Upper lobe of right lung (tissue), 1 donor: ENCODE results near the gene CC2D1B. TPM values are rescaled to one million over a fixed set of nuclear protein-coding genes. Genes with fewer than 3 reads are reported as not detected.

Source experiments
- ATAC-seq: fragments of 200-7000 bp; cut with Tn5 transposase; one replicate; pipeline ENCODE4 v1.9.1; 2020; ENCODE audit warnings: mild to moderate bottlenecking, moderate library complexity
- DNase-seq: peaks from one replicate; pipeline ENCODE4 v3.0.0-alpha.2; 2020
- H3K27ac ChIP-seq: fragments of 200-600 bp; one replicate; pipeline ENCODE4 v1.8.0; 2022
- H3K27me3 ChIP-seq: fragments of 200-600 bp; one replicate; pipeline ENCODE4 v1.8.0; 2022; ENCODE audit warnings: mild to moderate bottlenecking
- H3K36me3 ChIP-seq: fragments of 200-600 bp; one replicate; pipeline ENCODE4 v1.8.0; 2022
- H3K4me1 ChIP-seq: fragments of 200-600 bp; one replicate; pipeline ENCODE4 v1.8.0; 2022
- H3K4me3 ChIP-seq: fragments of 200-600 bp; one replicate; pipeline ENCODE4 v1.8.0; 2022; ENCODE audit warnings: mild to moderate bottlenecking
- H3K9me3 ChIP-seq: fragments of 200-600 bp; one replicate; pipeline ENCODE4 v1.8.0; 2022
- CTCF ChIP-seq: fragments of 200-600 bp; IDR thresholded peaks from one replicate; pipeline ENCODE4 v1.8.0; 2022; ENCODE audit warnings: antibody characterized with exemption
- intact Hi-C: fragments of 100-400 bp; cut with DNase I; formaldehyde crosslinking; loops from one replicate; pipeline ENCODE4 v1.11.0; 2022
- total RNA-seq: library from RNA; stranded (reverse); fragmentation: NEBNext Ultra II Directional; extraction: Animal tissue kit (Norgen Biotek cat#: 25700); gene quantifications from one replicate; pipeline ENCODE4 v1.2.1, GENCODE V29; 2021
- donor health status: DM: no; HTN: yes; CAD: no; lungs with severe emphysema.

CC2D1B gene
- total RNA-seq, 1 donor from 2014 or later: 52.5 TPM

GRCh38 chr1:52404116-52404974 lies 38.3 kb upstream of the CC2D1B start, which contains the start of the genes ORC1 and PRPF38A:
ORC1 (minus strand) TSS chr1:52404423; CDS start chr1:52402223, 2,200 bp downstream.
PRPF38A (plus strand) TSS chr1:52404602; CDS start chr1:52404750, 148 bp downstream.
- H3K9me3 ChIP-seq: no peaks in the 10 kb centered on the region
- ATAC-seq (peak; percentile 99), DNase-seq (peak; percentile 97)
- peak within 1 kb of the TSS; percentile 78 for H3K4me3 ChIP-seq
- intact Hi-C loops: no loop called here
- peaks cover 10% of the 10 kb centered on the region for H3K4me1 ChIP-seq
- H3K27me3 ChIP-seq: no peaks in the 10 kb centered on the region
- H3K36me3 ChIP-seq: peaks cover 32% of the 10 kb centered on the region
- peak within 1 kb of the TSS; percentile 93 for H3K27ac ChIP-seq
- TF ChIP-seq CTCF: peak; percentile 45

GRCh38 chr1:52403566-52404115 lies 37.6 kb upstream of the CC2D1B start:
- DNase-seq (no peak), ATAC-seq (peak; percentile 50)
- Histone ChIP-seq H3K27ac (no peak overlapping the region), H3K27me3 (no peaks in the 10 kb centered on the region), H3K36me3 (peaks cover 25% of the 10 kb centered on the region), H3K4me1 (peaks cover 10% of the 10 kb centered on the region), H3K4me3 (peak overlapping the region; percentile 78), H3K9me3 (no peaks in the 10 kb centered on the region)
- no peak for TF ChIP-seq CTCF
- intact Hi-C loops: no loop called here

GRCh38 chr1:52402860-52403240 lies 36.8 kb upstream of the CC2D1B start:
- DNase-seq: no peak
- no peaks in the 10 kb centered on the region for H3K9me3 ChIP-seq
- ATAC-seq: no peak
- H3K4me3 ChIP-seq: no peak overlapping the region
- no peak for TF ChIP-seq CTCF
- no peaks in the 10 kb centered on the region for H3K27me3 ChIP-seq
- intact Hi-C loops: no loop called here
- peaks cover 10% of the 10 kb centered on the region for H3K4me1 ChIP-seq
- peaks cover 17% of the 10 kb centered on the region for H3K36me3 ChIP-seq
- no peak overlapping the region for H3K27ac ChIP-seq

GRCh38 chr1:52400131-52400530 lies 34.1 kb upstream of the CC2D1B start:
- no peak for TF ChIP-seq CTCF
- H3K9me3 ChIP-seq: no peaks in the 10 kb centered on the region
- H3K27me3 ChIP-seq: no peaks in the 10 kb centered on the region
- no peaks in the 10 kb centered on the region for H3K4me1 ChIP-seq
- H3K36me3 ChIP-seq: no peaks in the 10 kb centered on the region
- H3K27ac ChIP-seq: no peak overlapping the region
- ATAC-seq (no peak), DNase-seq (no peak)
- intact Hi-C loops: no loop called here
- no peak overlapping the region for H3K4me3 ChIP-seq

GRCh38 chr1:52399629-52400028 lies 33.6 kb upstream of the CC2D1B start:
- Histone ChIP-seq H3K27me3 (no peaks in the 10 kb centered on the region), H3K9me3 (no peaks in the 10 kb centered on the region), H3K4me1 (no peaks in the 10 kb centered on the region), H3K4me3 (no peak overlapping the region), H3K27ac (no peak overlapping the region), H3K36me3 (no peaks in the 10 kb centered on the region)
- intact Hi-C loops: no loop called here
- ATAC-seq (no peak), DNase-seq (no peak)
- TF ChIP-seq CTCF: no peak
